Fibroblast of lung (primary cell): ENCODE data around the gene CADPS. TPM values are rescaled to one million over a fixed set of nuclear protein-coding genes. Genes with fewer than 3 reads are reported as not detected.
A peak's percentile ranks its signal among the peaks of the same experiment; 100 is the strongest.

ENCODE experiments used
- DNase-seq, 2 donors: peaks; one replicate each; pipeline versions ENCODE4 v3.0.0 to v3.0.0-alpha.2; 2010; ENCODE audit warnings: low read depth in 2 of 2
- H2AFZ ChIP-seq: 2 replicates; pipeline ENCODE4 v1.5.1; 2012; ENCODE audit warnings: low read length, control low read depth, inconsistent platforms
- H3K27ac ChIP-seq: 2 replicates; pipeline ENCODE4 v1.5.1; 2011; ENCODE audit warnings: low read length, control low read depth; ENCODE audit not compliant: insufficient read depth
- H3K27me3 ChIP-seq: 2 replicates; pipeline ENCODE4 v1.5.1; 2011; ENCODE audit warnings: mild to moderate bottlenecking, low read length; ENCODE audit not compliant: control insufficient read depth, insufficient read depth
- H3K36me3 ChIP-seq: 2 replicates; pipeline ENCODE4 v1.5.1; 2011; ENCODE audit warnings: low read length; ENCODE audit not compliant: control insufficient read depth, insufficient read depth
- H3K4me1 ChIP-seq: 2 replicates; pipeline ENCODE4 v1.5.1; 2011; ENCODE audit warnings: low read length; ENCODE audit not compliant: control insufficient read depth, insufficient read depth; ENCODE audit errors: extremely low read depth
- H3K4me2 ChIP-seq: 2 replicates; pipeline ENCODE4 v1.5.1; 2011; ENCODE audit warnings: low read length, control low read depth; ENCODE audit not compliant: insufficient read depth; ENCODE audit errors: extremely low read depth
- H3K4me3 ChIP-seq, 4 experiments: fragments of 200-600 bp in 1 of 4; sonication (generic) in 1 of 4; replicated peaks in 1 of 4; 2 replicates each; pipeline ENCODE4 v1.5.1; 2011 to 2016; ENCODE audit warnings: low read length in 4 of 4, low read depth in 3 of 4, mild to moderate bottlenecking in 3 of 4, control low read depth in 2 of 4, inconsistent platforms in 1 of 4, mixed read lengths in 1 of 4; ENCODE audit not compliant: insufficient read depth in 1 of 4; ENCODE audit errors: control extremely low read depth in 1 of 4
- H3K79me2 ChIP-seq: 2 replicates; pipeline ENCODE4 v1.5.1; 2012; ENCODE audit warnings: mild to moderate bottlenecking, low read length, inconsistent platforms; ENCODE audit not compliant: control insufficient read depth, insufficient read depth
- H3K9ac ChIP-seq: 2 replicates; pipeline ENCODE4 v1.5.1; 2011; ENCODE audit warnings: mild to moderate bottlenecking, low read length, control low read depth; ENCODE audit not compliant: insufficient read depth
- H3K9me3 ChIP-seq: 2 replicates; pipeline ENCODE4 v1.5.1; 2012; ENCODE audit warnings: low read depth, low read length; ENCODE audit not compliant: control insufficient read depth, insufficient read depth
- H4K20me1 ChIP-seq: 2 replicates; pipeline ENCODE4 v1.5.1; 2011; ENCODE audit warnings: low read length; ENCODE audit not compliant: control insufficient read depth, insufficient read depth; ENCODE audit errors: extremely low read depth
- CTCF ChIP-seq, 2 donors: IDR thresholded peaks in 1 of 2; conservative IDR thresholded peaks in 1 of 2; 1 replicate in 1 of 2; 2 replicates in 1 of 2; pipeline ENCODE4 v1.5.1; 2011 to 2012; ENCODE audit warnings: low read length in 2 of 2, control low read depth in 1 of 2, inconsistent platforms in 1 of 2, low read depth in 1 of 2, mild to moderate bottlenecking in 1 of 2
- EZH2 ChIP-seq: IDR thresholded peaks from 2 replicates; pipeline ENCODE4 v1.5.1; 2012; ENCODE audit warnings: low read length, control low read depth, mild to moderate bottlenecking; ENCODE audit errors: missing control alignments
- polyA plus RNA-seq, 2 donors: library from polyadenylated mRNA; depleted of rRNA in 1 of 2; stranded (reverse) in 1 of 2; unstranded in 1 of 2; fragments of >200 nt; gene quantifications; 2 replicates each; pipeline ENCODE4 v1.2.1, GENCODE V29; 2011 to 2012; ENCODE audit warnings: missing spikeins in 1 of 2
- total RNA-seq: library from RNA; depleted of rRNA; stranded (reverse); fragments of >200 nt; gene quantifications from 2 replicates; pipeline ENCODE4 v1.2.1, GENCODE V29; 2014

Gene CADPS
- total and polyA plus RNA-seq, 2 donors (not counting 1 experiment from before 2014, with no cell fraction given) = 2.3 to 63.1 TPM

GRCh38 chr3:62768896-62769295, 106.3 kb downstream of the CADPS start:
- DNase-seq = peak in 1 of 2 donors; percentile 14

GRCh38 chr3:62761711-62762110, 113.5 kb downstream of the CADPS start:
- H3K9ac ChIP-seq = no peak overlapping the region
- no peak overlapping the region for H2AFZ ChIP-seq
- H3K4me3 ChIP-seq = no peak overlapping the region
- no peaks in the 10 kb centered on the region for H3K9me3 ChIP-seq
- no peak overlapping the region for H3K4me2 ChIP-seq
- no peaks in the 10 kb centered on the region for H3K27me3 ChIP-seq
- no peak for DNase-seq
- no peak overlapping the region for H3K27ac ChIP-seq
- H3K36me3 ChIP-seq = no peaks in the 10 kb centered on the region
- no peaks in the 10 kb centered on the region for H3K4me1 ChIP-seq
- H4K20me1 ChIP-seq = no peaks in the 10 kb centered on the region
- H3K79me2 ChIP-seq = no peaks in the 10 kb centered on the region
- TF ChIP-seq CTCF (conservative IDR thresholded peaks at IDR 0.05 in 1 of 2, IDR thresholded peaks at IDR 0.05 in 1 of 2; ENCODE audit: low read depth in 1 of 2, low read length in 2 of 2) = no peak
- TF ChIP-seq EZH2 = no peak

More at GRCh38 chr3:62768896-62769295, 106.3 kb downstream of the CADPS start:
- Histone ChIP-seq H3K4me2 (no peak overlapping the region), H4K20me1 (no peaks in the 10 kb centered on the region), H3K9me3 (no peaks in the 10 kb centered on the region), H2AFZ (no peak overlapping the region), H3K4me3 (no peak overlapping the region), H3K9ac (no peak overlapping the region), H3K79me2 (no peaks in the 10 kb centered on the region), H3K36me3 (no peaks in the 10 kb centered on the region), H3K27me3 (no peaks in the 10 kb centered on the region), H3K27ac (no peak overlapping the region), H3K4me1 (no peaks in the 10 kb centered on the region)
- TF ChIP-seq EZH2 = no peak
- TF ChIP-seq CTCF (conservative IDR thresholded peaks at IDR 0.05 in 1 of 2, IDR thresholded peaks at IDR 0.05 in 1 of 2; ENCODE audit: low read depth in 1 of 2, low read length in 2 of 2) = no peak

- H4K20me1 ChIP-seq = no peaks in the 10 kb centered on the region
- no peak overlapping the region for H3K4me2 ChIP-seq
- TF ChIP-seq EZH2 = no peak
- no peak for TF ChIP-seq CTCF (conservative IDR thresholded peaks at IDR 0.05 in 1 of 2, IDR thresholded peaks at IDR 0.05 in 1 of 2; ENCODE audit: low read depth in 1 of 2, low read length in 2 of 2)
- H3K79me2 ChIP-seq = no peaks in the 10 kb centered on the region
- no peaks in the 10 kb centered on the region for H3K9me3 ChIP-seq
- no peak overlapping the region for H3K9ac ChIP-seq
- H3K36me3 ChIP-seq = no peaks in the 10 kb centered on the region
- H3K4me3 ChIP-seq = no peak overlapping the region
- no peaks in the 10 kb centered on the region for H3K4me1 ChIP-seq
- no peak for DNase-seq
- H3K27me3 ChIP-seq = no peaks in the 10 kb centered on the region
- no peak overlapping the region for H3K27ac ChIP-seq
- no peak overlapping the region for H2AFZ ChIP-seq
Measured at GRCh38 chr3:62761311-62761710, 113.9 kb downstream of the CADPS start.
